Limb (tissue), 2 donors: ENCODE data around the gene IFT22.
"Not testable (repeated sequence)": the region's sequence is repeated elsewhere in the genome, so short reads cannot be mapped to it uniquely, and the experiment has no call there.

Experiments
- DNase-seq, 2 donors: peaks; one replicate each; pipeline ENCODE4 v3.0.0-alpha.2; 2016; ENCODE audit errors: extremely low spot score in 2 of 2

Gene IFT22

GRCh38 chr7:101315336-101315735 lies 6.3 kb downstream of the IFT22 start:
- DNase-seq: peak in 1 of 2 donors; percentile 39

- peak in 1 of 2 donors; percentile 56 for DNase-seq
Observed at GRCh38 chr7:101308245-101309085, 13.1 kb downstream of the IFT22 start.

GRCh38 chr7:101306307-101306706 lies 15.3 kb downstream of the IFT22 start:
- no peak for DNase-seq

DNA sequence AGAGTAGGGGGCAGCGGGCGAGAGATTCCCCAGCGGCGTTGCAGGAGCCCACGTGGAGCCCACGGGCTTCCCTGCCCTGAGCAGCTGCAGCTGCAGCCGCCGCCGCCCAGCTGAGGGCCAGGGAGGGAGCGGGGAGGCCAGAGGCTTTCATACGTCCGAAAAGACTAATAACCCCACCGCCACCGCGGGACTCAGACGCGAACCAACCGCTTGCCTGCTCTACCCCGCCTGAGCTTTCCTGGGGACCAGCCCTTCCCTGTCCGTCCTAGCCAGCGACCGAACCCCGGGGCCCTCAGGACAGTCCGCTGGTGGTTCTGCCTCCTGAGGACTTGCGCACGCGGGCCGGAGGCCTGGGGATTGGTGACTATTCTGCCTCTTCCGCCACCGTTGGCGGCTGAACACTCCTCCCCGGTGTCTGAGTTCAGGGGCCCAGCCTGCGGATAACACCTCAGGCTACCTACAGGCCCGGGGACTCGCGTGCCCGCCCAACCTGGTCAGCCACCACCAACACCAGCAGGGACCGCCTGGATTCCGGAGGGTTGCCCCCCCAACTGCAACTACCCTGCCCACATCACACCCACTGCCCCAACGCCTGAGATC lies 18.4 kb downstream of the IFT22 start:
- no peak for DNase-seq

GRCh38 chr7:101302641-101303101 lies 18.9 kb downstream of the IFT22 start:
- peak in 1 of 2 donors; percentile 39 for DNase-seq

GRCh38 chr7:101300465-101301376 lies 20.9 kb downstream of the IFT22 start:
- no peak for DNase-seq

DNA sequence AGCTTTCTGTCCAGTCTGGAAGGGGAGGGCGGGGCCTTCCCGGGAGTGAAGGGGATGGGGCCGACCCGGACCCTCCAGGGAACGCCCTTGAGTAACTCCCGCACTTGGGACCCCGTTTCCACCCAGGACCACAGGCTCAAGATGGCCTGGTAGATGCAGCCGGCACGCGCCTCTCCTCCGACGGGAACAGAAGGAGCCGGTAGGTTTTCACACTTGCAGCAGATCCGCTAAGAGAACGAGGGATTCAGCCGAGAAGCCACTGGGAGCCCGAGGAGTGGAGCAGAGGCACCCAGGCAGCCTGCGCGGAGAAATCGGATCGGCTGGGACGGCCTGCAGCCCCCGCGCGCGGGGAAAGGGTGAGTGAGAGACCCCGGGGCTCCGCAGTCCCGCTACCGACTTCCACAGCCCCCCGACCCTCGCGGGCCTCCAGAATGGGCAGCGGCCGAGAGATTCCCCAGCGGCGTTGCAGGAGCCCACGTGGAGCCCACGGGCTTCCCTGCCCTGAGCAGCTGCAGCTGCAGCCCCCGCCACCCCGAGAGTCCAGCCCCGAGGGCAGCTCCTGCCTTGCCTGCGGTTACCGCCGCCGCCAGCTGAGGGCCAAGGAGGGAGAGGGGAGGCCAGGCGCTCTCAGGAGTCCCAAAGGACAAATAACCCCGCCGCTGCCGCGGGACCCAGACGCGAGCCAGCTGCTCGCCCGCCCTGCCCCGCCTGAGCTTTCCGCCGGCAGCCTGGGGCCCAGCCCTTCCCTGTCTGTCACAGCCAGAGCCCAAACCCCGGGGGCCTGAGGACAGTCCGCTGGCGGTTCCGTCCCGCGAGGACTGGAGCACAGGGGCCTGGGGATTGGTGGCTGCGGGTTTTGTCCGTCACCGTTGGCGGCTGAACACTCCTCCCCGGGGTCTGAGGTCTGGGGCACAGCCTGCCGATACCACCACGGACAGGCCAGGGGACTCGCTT lies 21.8 kb downstream of the IFT22 start:
- peak in 1 of 2 donors; percentile 47 for DNase-seq

- no peak for DNase-seq
Observed at GRCh38 chr7:101294832-101295121, 26.8 kb downstream of the IFT22 start.

DNA sequence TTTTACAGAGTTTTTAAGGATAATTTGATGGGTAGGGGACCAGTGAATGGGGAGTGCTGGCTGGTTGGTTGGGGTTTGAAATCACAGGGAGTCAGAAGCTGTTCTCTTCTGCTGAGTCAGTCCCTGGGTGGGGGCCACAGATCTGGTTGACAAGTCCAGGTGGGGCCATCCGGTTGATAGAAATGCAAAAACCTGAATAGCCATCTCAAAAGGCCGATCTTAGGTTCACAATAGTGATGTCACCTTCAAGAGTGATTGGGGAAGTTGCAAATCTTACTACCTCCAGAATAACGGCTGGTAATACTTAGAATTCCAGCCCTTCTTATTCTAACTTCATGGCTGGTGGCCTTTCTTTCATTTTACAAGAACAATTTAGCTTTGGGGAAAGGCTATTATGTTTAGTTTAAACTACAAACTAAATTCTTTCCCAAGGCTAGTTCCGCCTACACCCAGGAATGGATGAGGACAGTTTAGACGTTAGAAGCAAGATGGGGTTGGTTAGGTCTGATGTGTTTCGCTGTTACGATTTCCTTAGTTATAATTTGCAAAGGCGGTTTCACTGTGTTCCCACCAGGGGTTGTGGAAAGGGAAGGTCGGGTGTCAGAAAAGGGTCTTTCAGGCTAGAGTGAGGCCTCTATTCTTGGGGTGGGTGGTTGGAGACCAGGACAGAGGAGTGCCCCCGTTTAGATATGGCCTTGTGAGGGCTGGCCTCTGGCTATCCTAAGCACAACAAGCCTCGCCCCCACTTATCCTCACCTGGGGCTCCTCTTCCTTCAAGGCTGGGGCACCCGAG lies 27.4 kb downstream of the IFT22 start:
- no peak for DNase-seq

DNA sequence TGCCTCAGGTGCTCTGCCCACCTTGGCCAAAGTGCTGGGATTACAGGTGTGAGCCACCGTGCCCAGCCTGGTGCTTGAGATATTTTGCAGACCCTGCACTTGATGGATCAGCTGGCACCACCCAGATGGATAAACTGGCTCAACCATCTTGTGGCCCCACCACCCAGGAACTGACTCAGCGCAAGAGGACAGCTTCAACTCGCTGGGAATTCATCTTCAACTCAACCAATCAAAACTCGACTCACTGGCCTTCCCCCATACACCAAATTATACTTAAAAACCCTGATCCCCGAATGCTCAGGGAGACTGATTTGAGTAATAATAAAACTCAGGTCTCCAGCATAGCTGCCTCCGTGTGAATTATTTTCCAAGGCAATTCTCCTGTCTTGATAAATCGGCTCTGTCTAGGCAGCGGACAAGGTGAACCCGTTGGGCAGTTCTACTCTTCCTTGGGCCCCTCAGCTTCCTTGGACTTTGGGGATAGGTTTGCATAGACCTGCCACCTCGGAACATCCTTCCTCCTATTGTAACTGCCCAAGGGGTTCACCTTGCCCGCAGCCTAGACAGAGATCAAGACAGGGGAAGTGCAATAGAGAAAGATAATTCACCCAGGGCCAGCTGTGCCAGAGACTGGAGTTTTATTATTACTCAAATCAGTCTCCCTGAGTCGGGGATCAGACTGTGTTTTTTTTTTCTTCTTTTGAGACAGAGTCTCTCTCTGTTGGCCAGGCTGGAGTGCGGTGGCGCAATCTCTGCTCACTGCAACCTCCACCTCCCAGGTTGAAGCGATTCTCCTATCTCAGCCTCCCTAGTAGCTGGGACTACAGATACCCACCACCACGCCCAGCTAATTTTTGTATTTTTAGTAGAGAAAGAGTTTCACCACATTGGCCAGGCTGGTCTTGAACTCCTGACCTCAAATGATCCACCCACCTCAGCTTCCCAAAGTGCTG lies 28.3 kb downstream of the IFT22 start:
- DNase-seq: not testable (repeated sequence)

DNA sequence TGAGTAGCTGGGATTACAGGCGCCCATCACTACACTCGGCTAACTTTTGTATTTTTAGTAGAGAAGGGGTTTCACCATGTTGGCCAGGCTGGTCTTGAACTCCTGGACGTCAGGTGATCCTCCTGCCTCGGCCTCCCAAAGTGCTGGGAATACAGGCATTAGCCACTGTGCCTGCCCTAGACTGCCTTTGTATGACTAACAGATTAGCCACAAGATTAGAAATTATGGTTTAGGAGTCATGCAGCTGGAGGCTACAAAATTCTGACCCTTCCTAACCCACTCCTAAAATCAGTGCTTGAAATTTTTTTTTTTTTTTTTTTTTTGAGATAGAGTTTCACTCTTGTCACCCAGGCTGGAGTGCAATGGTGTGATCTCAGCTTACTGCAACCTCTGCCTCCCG lies 29.0 kb downstream of the IFT22 start:
- not testable (repeated sequence) for DNase-seq

DNA sequence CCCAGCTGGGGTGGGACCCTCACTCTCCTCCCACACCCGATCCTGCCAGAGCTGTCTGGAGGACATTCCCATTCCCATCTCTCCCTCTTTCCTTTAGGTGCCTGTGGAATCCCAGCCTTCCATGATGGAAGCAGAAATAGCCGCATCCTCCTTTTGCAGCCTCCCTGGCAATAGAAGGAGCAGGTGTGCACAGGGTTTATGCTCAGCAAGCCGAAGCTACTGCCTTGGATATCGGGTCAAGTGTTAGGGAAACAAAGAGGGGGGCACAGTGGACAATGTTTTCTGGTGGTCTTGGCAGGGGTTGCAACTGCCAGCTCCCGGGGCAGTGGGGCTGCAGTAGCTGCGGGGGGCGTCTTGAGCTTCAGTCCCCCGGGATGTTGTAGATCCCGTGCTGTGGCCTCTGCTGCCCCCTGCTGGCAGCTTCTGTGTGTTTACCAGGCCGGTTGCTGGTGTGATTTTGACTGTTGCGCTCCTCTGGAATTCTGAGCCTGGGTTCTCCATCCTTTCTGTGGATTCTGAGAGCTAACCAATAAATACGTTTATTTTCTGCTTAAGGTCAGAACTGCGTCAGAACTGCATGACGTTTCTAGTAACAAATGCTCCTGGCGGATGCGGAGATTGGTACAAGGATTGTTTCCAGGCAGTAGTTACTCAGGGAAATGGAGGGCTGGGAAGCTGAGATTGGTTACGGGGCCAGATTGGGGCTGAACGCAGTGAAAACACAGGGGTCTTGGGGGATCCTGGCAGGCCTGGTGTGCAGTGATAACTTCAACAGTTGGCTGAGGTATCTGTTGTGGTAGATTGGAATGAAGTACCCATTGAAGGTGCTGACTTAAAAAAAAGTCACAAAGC lies 31.2 kb downstream of the IFT22 start:
- peak in 1 of 2 donors; percentile 58 for DNase-seq

DNA sequence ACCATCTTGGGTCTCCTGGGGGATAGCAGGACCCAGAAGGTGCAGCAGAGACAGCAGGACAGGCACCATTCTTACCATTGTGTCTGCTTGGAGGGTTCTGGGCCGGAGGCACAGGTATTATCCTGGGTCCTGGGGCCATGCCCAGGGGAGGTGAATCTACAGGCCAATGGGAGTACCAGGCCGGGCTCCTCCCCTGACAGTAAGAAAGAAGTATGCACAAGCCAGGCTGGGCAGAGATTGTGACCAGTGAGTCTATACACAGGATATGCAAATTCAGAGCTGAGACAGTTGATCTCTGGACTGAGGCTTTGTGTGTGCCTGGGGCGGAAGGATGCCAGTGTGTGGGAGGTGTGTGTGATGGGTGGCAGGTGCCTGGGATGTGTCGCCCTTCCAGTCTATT lies 31.9 kb downstream of the IFT22 start:
- not testable (repeated sequence) for DNase-seq

DNA sequence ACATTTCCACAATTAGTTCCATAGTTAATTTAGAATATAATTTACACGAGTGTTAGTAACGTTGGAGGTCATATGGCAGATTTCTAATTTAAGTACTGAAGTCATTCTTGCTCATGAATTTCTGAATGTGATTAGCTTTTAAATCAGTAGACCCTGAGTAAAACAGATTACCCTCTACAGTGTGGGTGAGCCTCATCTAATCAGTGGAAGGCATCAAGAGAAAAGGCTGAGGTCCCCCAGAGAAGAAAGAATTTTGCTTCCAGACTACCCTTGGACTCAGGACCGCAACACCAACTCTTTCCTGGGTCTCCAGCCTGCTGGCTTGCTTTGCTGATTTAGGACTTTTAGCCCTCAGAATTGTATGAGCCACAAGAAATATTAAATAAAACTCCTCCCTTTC lies 33.2 kb downstream of the IFT22 start:
- DNase-seq: no peak

DNA sequence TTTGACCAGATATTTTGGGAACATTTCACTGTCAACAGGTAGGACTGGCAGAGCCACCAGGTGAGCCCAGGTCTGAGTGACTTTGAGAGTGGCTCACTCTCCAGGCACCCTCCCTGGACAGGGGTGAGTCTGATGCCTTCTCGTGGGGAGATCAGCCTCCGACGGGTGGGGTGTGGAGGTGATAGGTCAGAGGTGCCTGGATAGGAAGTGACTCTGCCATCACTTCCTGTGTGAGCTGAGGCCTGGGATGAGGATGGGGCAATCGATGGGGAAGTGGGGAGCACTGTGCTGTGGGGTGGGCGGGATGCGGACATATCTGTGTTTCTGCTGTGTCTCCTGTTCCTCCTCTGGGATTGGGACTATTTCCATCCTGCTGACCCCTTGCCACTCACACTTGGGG lies 34.6 kb downstream of the IFT22 start:
- no peak for DNase-seq

DNA sequence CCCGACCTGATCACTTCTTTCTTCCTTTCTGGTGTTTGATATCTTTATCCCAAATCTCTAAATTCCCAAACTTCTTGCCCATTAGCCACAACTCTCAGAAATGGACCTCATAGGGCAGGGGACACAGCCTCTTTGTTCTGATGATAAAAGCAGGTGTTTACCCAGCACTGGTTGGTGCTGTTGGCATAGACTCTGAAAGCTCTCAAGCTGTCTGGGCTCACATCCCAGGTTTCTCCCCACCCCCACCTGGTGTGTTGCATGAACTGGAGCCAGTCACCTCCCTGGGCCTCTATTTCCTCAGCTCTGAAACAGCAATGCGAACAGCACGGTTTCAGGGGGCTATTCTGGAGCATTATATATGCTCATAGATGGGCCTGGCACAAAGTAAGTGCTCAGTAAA lies 35.7 kb downstream of the IFT22 start:
- DNase-seq: not testable (repeated sequence)

DNA sequence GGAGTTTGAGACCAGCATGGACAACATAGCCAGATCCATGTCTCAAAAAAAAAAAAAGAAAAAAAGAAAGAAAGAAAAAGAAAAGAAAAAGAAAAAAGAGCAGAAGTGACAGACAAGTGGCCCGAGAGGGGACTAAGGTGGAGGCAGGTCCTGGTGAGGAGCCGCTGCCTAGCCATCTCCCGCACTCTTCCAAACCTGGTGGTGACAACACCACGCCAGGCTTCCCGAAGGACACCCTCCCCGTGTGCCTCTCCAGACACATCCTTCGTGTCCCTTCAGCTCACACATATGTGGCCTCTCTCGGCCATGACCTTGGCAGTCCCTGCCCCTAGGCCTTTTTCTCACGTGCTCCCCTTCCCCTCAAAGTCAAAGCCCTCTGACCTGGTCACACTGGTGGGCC lies 36.4 kb downstream of the IFT22 start:
- DNase-seq: no peak

DNA sequence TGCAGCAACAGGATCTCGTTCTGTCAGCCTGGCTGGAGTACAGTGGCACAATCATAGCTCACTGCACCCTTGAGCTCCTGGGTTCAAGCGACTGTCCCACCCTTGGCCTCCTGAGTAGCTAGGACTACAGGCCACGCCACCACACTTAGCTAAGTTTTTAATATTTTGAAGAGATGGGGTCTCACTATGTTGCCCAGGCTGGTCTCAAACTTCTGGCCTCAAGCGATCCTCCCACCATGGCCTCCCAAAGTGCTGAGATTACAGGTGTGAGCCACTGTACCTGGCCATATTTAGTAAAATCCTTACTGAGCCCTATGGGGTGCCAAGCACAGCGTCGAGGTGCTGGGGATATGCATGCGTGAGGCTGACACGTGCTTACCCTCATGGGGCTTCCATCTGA lies 40.7 kb downstream of the IFT22 start:
- not testable (repeated sequence) for DNase-seq
